ENCODE data around the gene RIC8B. TPM values are rescaled to one million over a fixed set of nuclear protein-coding genes. Genes with fewer than 3 reads are reported as not detected.

The RIC8B gene
- total and polyA plus RNA-seq, 2 of the 13 experiments (the other 11 are each of a cell fraction or from before 2014, with no cell fraction given), result 5.1 to 7.5 TPM

DNA sequence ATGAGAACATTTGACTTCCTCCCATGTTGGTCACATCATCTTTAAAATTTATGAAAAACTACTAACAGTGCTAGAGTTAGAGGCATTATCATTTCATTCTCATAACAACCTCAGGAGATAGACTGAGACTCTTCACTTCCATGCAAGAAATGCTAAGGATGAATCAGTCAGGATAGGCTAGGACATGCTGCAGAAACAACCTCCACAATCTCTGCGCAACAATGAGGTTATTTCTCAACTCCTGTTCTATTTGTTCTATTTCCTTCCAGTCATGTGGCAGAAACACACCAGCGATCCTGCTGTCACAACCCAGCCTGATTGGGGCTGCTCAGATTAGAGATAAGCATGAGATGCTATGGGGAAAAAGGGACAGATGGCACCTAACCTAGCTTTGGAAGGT lies 132.2 kb downstream of the RIC8B start:
- no TSS peak for BruUV-seq (replicated peaks)
- Histone ChIP-seq H3K4me1 (ENCODE audit: insufficient read depth, low read length) (peaks cover 14% of the 10 kb centered on the region), H3K4me3 (replicated peaks in 1 of 3; ENCODE audit: insufficient read depth in 1 of 3, low read depth in 2 of 3, low read length in 3 of 3) (no peak overlapping the region), H4K20me1 (ENCODE audit: insufficient read depth, low read length) (no peaks in the 10 kb centered on the region), H3K36me3 (replicated peaks in 1 of 2; ENCODE audit: control insufficient read depth in 1 of 2, insufficient read depth in 2 of 2, low read length in 2 of 2) (no peaks in the 10 kb centered on the region), H3K4me2 (ENCODE audit: low read depth, low read length) (no peak overlapping the region), H3K27me3 (ENCODE audit: control insufficient read depth in 1 of 2, insufficient read depth in 2 of 2, low read length in 2 of 2) (peaks cover 1 to 23% of the 10 kb centered on the region in 2 experiments; a peak in 3 of 5 replicates), H3K9me3 (ENCODE audit: low read length) (no peaks in the 10 kb centered on the region), H3K27ac (ENCODE audit: extremely low read length, insufficient read depth, low read length) (no peak overlapping the region), H3K79me2 (ENCODE audit: insufficient read depth, low read length) (no peaks in the 10 kb centered on the region), H2AFZ (ENCODE audit: low read length) (no peak overlapping the region), H3K9ac (ENCODE audit: insufficient read depth, low read depth, low read length) (no peak overlapping the region)
- CTCF ChIA-PET (ENCODE audit: low intra/inter-chr PET ratio, low total read pairs), result no interaction called here
- ATAC-seq (no peak), FAIRE-seq (no peak), DNase-seq (ENCODE audit: low spot score) (no peak)
- TF ChIP-seq ZNF12 (CRISPR knock-in tag; IDR thresholded peaks at IDR 0.05), result peak; percentile 99
- no peak for TF ChIP-seq ZNF879 (CRISPR knock-in tag; IDR thresholded peaks at IDR 0.05)
- POLR2A ChIA-PET, result no interaction called here
- intact Hi-C loops (cut with micrococcal nuclease; ENCODE audit: unreplicated experiment), result no loop called here
- in situ Hi-C loops (cut with HindIII; ENCODE audit: extremely low pct_ligation_motif_present, low pct_unique_long_range_greater_than_20kb), result no loop called here
- WGBS (ENCODE audit: low lambda C conversion rate), result 43% methylated on average over 2 of the region's 2 CpGs

DNA sequence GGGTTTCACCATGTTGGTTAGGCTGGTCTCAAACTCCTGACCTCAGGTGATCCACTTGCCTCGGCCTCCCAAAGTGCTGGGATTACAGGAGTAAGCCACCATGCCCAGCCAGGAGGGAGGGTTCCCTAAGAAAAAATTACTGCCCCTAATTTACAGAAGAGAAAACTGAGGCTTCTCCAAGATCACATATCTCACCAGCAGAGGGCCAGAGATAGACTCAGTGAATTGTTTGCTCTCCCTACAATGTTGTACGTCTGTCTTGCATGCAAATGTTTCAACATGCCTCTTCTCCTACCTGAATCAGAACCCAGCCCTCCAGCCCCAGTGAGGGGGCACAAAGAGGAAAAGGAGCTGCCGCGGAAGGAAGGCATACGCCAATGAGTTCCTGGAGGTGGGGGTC lies 132.9 kb downstream of the RIC8B start:
- CTCF ChIA-PET (ENCODE audit: low intra/inter-chr PET ratio, low total read pairs), result no interaction called here
- H3K36me3 ChIP-seq (replicated peaks in 1 of 2; ENCODE audit: control insufficient read depth in 1 of 2, insufficient read depth in 2 of 2, low read length in 2 of 2), result no peaks in the 10 kb centered on the region
- no peaks in the 10 kb centered on the region for H3K9me3 ChIP-seq (ENCODE audit: low read length)
- H3K27me3 ChIP-seq (ENCODE audit: control insufficient read depth in 1 of 2, insufficient read depth in 2 of 2, low read length in 2 of 2), result peaks cover 1 to 16% of the 10 kb centered on the region in 2 experiments; a peak in 3 of 5 replicates
- H3K4me3 ChIP-seq (replicated peaks in 1 of 3; ENCODE audit: insufficient read depth in 1 of 3, low read depth in 2 of 3, low read length in 3 of 3), result 0 out of 6 replicates have a peak overlapping the region, but pooled peaks of 1 of the 3 experiments have one; percentile 28
- H2AFZ ChIP-seq (ENCODE audit: low read length), result peak overlapping the region; percentile 54
- BruUV-seq (replicated peaks), result no TSS peak
- 12% methylated on average over 5 of the region's 5 CpGs for WGBS (ENCODE audit: low lambda C conversion rate)
- no peaks in the 10 kb centered on the region for H4K20me1 ChIP-seq (ENCODE audit: insufficient read depth, low read length)
- POLR2A ChIA-PET, result no interaction called here
- FAIRE-seq, result no peak
- H3K79me2 ChIP-seq (ENCODE audit: insufficient read depth, low read length), result no peaks in the 10 kb centered on the region
- DNase-seq (ENCODE audit: low spot score), result no peak
- ATAC-seq, result no peak
- H3K27ac ChIP-seq (ENCODE audit: extremely low read length, insufficient read depth, low read length), result no peak overlapping the region
- H3K4me2 ChIP-seq (ENCODE audit: low read depth, low read length), result peak overlapping the region; percentile 51; the same call in 1 of the 2 replicates
- intact Hi-C loops (cut with micrococcal nuclease; ENCODE audit: unreplicated experiment), result no loop called here
- H3K9ac ChIP-seq (ENCODE audit: insufficient read depth, low read depth, low read length), result no peak overlapping the region
- in situ Hi-C loops (cut with HindIII; ENCODE audit: extremely low pct_ligation_motif_present, low pct_unique_long_range_greater_than_20kb), result no loop called here
- H3K4me1 ChIP-seq (ENCODE audit: insufficient read depth, low read length), result peaks cover 14% of the 10 kb centered on the region
- TF ChIP-seq MZF1 (CRISPR knock-in tag; IDR thresholded peaks at IDR 0.05; ENCODE audit: borderline replicate concordance), result no peak
- peak; percentile 92 for TF ChIP-seq ZNF629 (CRISPR knock-in tag; conservative IDR thresholded peaks at IDR 0.05)
- no peak for TF ChIP-seq REPIN1 (CRISPR knock-in tag; IDR thresholded peaks at IDR 0.05; ENCODE audit: borderline replicate concordance, low read depth)
- TF ChIP-seq, protein P1, sequence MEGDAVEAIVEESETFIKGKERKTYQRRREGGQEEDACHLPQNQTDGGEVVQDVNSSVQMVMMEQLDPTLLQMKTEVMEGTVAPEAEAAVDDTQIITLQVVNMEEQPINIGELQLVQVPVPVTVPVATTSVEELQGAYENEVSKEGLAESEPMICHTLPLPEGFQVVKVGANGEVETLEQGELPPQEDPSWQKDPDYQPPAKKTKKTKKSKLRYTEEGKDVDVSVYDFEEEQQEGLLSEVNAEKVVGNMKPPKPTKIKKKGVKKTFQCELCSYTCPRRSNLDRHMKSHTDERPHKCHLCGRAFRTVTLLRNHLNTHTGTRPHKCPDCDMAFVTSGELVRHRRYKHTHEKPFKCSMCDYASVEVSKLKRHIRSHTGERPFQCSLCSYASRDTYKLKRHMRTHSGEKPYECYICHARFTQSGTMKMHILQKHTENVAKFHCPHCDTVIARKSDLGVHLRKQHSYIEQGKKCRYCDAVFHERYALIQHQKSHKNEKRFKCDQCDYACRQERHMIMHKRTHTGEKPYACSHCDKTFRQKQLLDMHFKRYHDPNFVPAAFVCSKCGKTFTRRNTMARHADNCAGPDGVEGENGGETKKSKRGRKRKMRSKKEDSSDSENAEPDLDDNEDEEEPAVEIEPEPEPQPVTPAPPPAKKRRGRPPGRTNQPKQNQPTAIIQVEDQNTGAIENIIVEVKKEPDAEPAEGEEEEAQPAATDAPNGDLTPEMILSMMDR (CRISPR knock-in tag; IDR thresholded peaks at IDR 0.05), result peak; percentile 38; the same call in 1 of the 2 replicates
- TF ChIP-seq CCDC6 (CRISPR knock-in tag; IDR thresholded peaks at IDR 0.05), result no peak
- TF ChIP-seq KDM1A (CRISPR knock-in tag; IDR thresholded peaks at IDR 0.05), result peak; percentile 82
- TF ChIP-seq, protein P2, sequence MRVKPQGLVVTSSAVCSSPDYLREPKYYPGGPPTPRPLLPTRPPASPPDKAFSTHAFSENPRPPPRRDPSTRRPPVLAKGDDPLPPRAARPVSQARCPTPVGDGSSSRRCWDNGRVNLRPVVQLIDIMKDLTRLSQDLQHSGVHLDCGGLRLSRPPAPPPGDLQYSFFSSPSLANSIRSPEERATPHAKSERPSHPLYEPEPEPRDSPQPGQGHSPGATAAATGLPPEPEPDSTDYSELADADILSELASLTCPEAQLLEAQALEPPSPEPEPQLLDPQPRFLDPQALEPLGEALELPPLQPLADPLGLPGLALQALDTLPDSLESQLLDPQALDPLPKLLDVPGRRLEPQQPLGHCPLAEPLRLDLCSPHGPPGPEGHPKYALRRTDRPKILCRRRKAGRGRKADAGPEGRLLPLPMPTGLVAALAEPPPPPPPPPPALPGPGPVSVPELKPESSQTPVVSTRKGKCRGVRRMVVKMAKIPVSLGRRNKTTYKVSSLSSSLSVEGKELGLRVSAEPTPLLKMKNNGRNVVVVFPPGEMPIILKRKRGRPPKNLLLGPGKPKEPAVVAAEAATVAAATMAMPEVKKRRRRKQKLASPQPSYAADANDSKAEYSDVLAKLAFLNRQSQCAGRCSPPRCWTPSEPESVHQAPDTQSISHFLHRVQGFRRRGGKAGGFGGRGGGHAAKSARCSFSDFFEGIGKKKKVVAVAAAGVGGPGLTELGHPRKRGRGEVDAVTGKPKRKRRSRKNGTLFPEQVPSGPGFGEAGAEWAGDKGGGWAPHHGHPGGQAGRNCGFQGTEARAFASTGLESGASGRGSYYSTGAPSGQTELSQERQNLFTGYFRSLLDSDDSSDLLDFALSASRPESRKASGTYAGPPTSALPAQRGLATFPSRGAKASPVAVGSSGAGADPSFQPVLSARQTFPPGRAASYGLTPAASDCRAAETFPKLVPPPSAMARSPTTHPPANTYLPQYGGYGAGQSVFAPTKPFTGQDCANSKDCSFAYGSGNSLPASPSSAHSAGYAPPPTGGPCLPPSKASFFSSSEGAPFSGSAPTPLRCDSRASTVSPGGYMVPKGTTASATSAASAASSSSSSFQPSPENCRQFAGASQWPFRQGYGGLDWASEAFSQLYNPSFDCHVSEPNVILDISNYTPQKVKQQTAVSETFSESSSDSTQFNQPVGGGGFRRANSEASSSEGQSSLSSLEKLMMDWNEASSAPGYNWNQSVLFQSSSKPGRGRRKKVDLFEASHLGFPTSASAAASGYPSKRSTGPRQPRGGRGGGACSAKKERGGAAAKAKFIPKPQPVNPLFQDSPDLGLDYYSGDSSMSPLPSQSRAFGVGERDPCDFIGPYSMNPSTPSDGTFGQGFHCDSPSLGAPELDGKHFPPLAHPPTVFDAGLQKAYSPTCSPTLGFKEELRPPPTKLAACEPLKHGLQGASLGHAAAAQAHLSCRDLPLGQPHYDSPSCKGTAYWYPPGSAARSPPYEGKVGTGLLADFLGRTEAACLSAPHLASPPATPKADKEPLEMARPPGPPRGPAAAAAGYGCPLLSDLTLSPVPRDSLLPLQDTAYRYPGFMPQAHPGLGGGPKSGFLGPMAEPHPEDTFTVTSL (CRISPR knock-in tag; IDR thresholded peaks at IDR 0.05; ENCODE audit: borderline replicate concordance), result no peak
- no peak for TF ChIP-seq ZNF577 (CRISPR knock-in tag; IDR thresholded peaks at IDR 0.05; ENCODE audit: borderline replicate concordance, low read depth)
- no peak for TF ChIP-seq TSC22D2 (CRISPR knock-in tag; IDR thresholded peaks at IDR 0.05; ENCODE audit: borderline replicate concordance)

All from HepG2 (cell line).